Brain microvascular endothelial cell (primary cell): ENCODE results near the gene AGBL3.
"Not testable (repeated sequence)": the region's sequence is repeated elsewhere in the genome, so short reads cannot be mapped to it uniquely, and the experiment has no call there.

Experiments used
- DNase-seq: peaks from one replicate; pipeline ENCODE4 v3.0.0-alpha.2; 2020
- H3K27ac ChIP-seq: fragments of 250-450 bp; sonication (Bioruptor Pico); 2 replicates; pipeline ENCODE4 v1.5.1; 2020; ENCODE audit warnings: mild to moderate bottlenecking, moderate library complexity
- H3K27me3 ChIP-seq: fragments of 250-450 bp; sonication (Bioruptor Pico); replicated peaks from 2 replicates; pipeline ENCODE4 v1.5.1; 2020; ENCODE audit warnings: mild to moderate bottlenecking
- H3K36me3 ChIP-seq: fragments of 250-450 bp; sonication (Bioruptor Pico); replicated peaks from 2 replicates; pipeline ENCODE4 v1.5.1; 2020; ENCODE audit warnings: mild to moderate bottlenecking
- H3K4me3 ChIP-seq: 2 replicates; pipeline ENCODE4 v1.5.1; 2011; ENCODE audit warnings: low read depth, mild to moderate bottlenecking, control low read depth, low read length, moderate library complexity
- CTCF ChIP-seq: IDR thresholded peaks from 2 replicates; pipeline ENCODE4 v1.5.1; 2011; ENCODE audit warnings: low read depth, mild to moderate bottlenecking, moderate library complexity, low read length, control low read depth, inconsistent platforms; ENCODE audit errors: missing control alignments
- in situ Hi-C: cut with HindIII; loops from 2 replicates; pipeline ENCODE4 v1.10.0; 2017; ENCODE audit warnings: low sequenced_read_pairs, low pct_ligation_motif_present

AGBL3 gene

GRCh38 chr7:134999136-134999535 is 12.8 kb downstream of the AGBL3 start:
- in situ Hi-C loops = loop anchor here (25.0 kb wide), 1 partner anchor 163 kb away; the partner anchor contains the start of gene CYREN
- no peak overlapping the region for H3K4me3 ChIP-seq
- H3K36me3 ChIP-seq = no peaks in the 10 kb centered on the region
- H3K27ac ChIP-seq = no peak overlapping the region
- no peak for TF ChIP-seq CTCF
- no peaks in the 10 kb centered on the region for H3K27me3 ChIP-seq
- no peak for DNase-seq

- Histone ChIP-seq H3K27ac (no peak overlapping the region), H3K4me3 (no peak overlapping the region), H3K27me3 (no peaks in the 10 kb centered on the region), H3K36me3 (no peaks in the 10 kb centered on the region)
- in situ Hi-C loops = no loop called here
- TF ChIP-seq CTCF = no peak
- no peak for DNase-seq
Measured at GRCh38 chr7:135001390-135002165, 15.3 kb downstream of the AGBL3 start.

- H3K36me3 ChIP-seq = no peaks in the 10 kb centered on the region
- no peak for DNase-seq
- no peak overlapping the region for H3K4me3 ChIP-seq
- in situ Hi-C loops = no loop called here
- no peak overlapping the region for H3K27ac ChIP-seq
- no peaks in the 10 kb centered on the region for H3K27me3 ChIP-seq
- no peak for TF ChIP-seq CTCF
Measured at GRCh38 chr7:135012229-135012628, 25.9 kb downstream of the AGBL3 start.

GRCh38 chr7:135023622-135024021 is 37.3 kb downstream of the AGBL3 start:
- TF ChIP-seq CTCF = no peak
- Histone ChIP-seq H3K27me3 (no peaks in the 10 kb centered on the region), H3K4me3 (no peak overlapping the region), H3K27ac (no peak overlapping the region), H3K36me3 (no peaks in the 10 kb centered on the region)
- no peak for DNase-seq
- in situ Hi-C loops = no loop called here

GRCh38 chr7:135035252-135035651 is 48.9 kb downstream of the AGBL3 start:
- Histone ChIP-seq H3K36me3 (no peaks in the 10 kb centered on the region), H3K27ac (no peak overlapping the region), H3K27me3 (no peaks in the 10 kb centered on the region), H3K4me3 (no peak overlapping the region)
- DNase-seq = no peak
- in situ Hi-C loops = no loop called here
- TF ChIP-seq CTCF = no peak

GRCh38 chr7:135067017-135067416 is 80.7 kb downstream of the AGBL3 start:
- H3K27me3 ChIP-seq, in situ Hi-C loops, DNase-seq, H3K4me3 ChIP-seq, H3K36me3 ChIP-seq, H3K27ac ChIP-seq: not testable (repeated sequence)
